Measurements from ENCODE around the gene UBR4.

DNA sequence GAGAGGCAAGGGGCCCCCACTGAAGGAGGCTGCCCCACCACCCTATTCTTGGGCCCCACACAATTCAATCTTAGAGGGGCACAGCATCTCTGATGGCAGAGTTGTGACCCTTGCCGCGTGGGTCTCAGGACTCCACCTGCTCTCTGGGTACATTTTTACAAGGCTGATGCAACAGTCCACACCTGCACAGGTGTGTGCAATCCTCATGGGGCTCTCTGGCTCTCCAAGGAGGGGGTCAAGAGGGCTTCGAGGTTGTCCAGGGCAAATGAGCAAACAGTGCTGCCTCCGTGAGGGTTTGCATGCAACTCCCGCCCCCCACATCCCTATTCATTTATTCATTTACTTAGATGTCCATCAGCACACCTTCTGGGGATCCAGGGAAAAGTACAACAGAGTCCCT, 172.0 kb downstream of the UBR4 start:
- TF ChIP-seq, protein P1, sequence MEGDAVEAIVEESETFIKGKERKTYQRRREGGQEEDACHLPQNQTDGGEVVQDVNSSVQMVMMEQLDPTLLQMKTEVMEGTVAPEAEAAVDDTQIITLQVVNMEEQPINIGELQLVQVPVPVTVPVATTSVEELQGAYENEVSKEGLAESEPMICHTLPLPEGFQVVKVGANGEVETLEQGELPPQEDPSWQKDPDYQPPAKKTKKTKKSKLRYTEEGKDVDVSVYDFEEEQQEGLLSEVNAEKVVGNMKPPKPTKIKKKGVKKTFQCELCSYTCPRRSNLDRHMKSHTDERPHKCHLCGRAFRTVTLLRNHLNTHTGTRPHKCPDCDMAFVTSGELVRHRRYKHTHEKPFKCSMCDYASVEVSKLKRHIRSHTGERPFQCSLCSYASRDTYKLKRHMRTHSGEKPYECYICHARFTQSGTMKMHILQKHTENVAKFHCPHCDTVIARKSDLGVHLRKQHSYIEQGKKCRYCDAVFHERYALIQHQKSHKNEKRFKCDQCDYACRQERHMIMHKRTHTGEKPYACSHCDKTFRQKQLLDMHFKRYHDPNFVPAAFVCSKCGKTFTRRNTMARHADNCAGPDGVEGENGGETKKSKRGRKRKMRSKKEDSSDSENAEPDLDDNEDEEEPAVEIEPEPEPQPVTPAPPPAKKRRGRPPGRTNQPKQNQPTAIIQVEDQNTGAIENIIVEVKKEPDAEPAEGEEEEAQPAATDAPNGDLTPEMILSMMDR (conservative IDR thresholded peaks at IDR 0.05; ENCODE audit: low read length) = no peak
- TF ChIP-seq EZH2phosphoT487 (IDR thresholded peaks at IDR 0.05; ENCODE audit: borderline replicate concordance, low read depth, low read length) = no peak

All from OCI-LY7 (cell line).